Skin epidermis (tissue), 12 donors: ENCODE results near the gene TNN.

Experiments used
- H3K27ac ChIP-seq, 21 experiments: fragments of 200-600 bp; sonication (generic) in 11 of 21; one replicate each; pipeline ENCODE4 v1.5.0; 2020; ENCODE audit warnings: mild to moderate bottlenecking in 3 of 21, inconsistent platforms in 2 of 21, moderate library complexity in 2 of 21
- H3K4me3 ChIP-seq, 7 experiments: fragments of 200-600 bp; sonication (generic) in 2 of 7; one replicate each; pipeline ENCODE4 v1.5.0; 2020; ENCODE audit warnings: inconsistent platforms in 2 of 7, mild to moderate bottlenecking in 2 of 7, moderate library complexity in 1 of 7

TNN gene

GRCh38 chr1:175192111-175192629 lies 124.5 kb downstream of the TNN start:
- H3K4me3 ChIP-seq, result peak overlapping the region; percentile 44 to 74 (median 64)
- peak overlapping the region; percentile 55 to 94 (median 83) for H3K27ac ChIP-seq

DNA sequence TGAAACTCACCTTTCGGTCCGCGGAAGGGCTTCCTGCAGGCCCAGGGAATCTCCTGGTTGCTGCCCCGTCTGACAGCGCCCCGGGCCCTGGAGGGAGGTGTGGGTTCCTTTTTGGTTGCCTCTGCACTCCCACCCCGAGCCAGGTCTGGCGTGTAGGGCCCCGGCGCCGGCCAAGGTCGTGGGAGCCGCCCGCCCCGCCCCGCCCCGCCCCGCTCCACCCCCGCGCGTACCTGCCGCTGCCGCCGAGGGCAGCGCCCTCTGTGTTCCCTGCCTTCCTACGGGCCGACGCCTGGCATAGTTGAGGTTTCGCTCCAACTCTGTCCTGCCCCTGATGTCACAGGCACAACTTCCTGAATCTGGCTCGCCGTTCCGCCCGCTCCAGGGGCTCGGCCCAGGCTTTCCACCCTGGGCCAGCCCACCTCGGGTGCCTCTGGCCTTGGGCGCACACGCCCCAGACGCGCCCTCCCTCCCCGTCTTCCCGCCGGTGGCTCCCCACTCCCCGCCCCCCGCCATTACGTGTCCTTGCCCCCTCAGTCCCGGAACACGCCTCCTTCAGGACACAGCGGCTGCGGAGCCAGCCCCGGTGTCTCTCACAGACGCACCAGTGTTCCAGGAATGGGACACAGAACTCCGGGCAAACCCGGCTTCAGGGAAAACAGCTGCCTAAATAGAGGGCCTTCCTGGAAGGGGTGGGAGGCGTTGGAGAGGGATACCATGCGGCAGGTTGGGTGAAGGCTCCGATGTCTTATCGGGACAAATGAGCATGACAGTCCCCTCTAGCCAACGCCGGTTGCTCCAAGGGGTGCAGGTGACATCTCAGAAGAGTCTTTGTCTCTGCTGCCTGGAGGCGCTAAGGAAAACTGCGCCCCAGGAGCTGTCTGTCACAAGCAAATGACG lies 125.2 kb downstream of the TNN start, which contains the start of gene KIAA0040:
KIAA0040 (minus strand) TSS at position 147 of the 897 bp plus-strand sequence. CDS start 31,763 bp downstream, outside the sequence.
- peak within 1 kb of the TSS; percentile 44 to 74 (median 64) for H3K4me3 ChIP-seq
- H3K27ac ChIP-seq, result peak within 1 kb of the TSS; percentile 55 to 94 (median 83)

GRCh38 chr1:175193527-175193910 lies 125.9 kb downstream of the TNN start:
- H3K4me3 ChIP-seq, result peak overlapping the region in 2 of 7 experiments; percentile 64 to 74
- H3K27ac ChIP-seq, result peak overlapping the region in 19 of 21 experiments; percentile 3 to 94 (median 83)

DNA sequence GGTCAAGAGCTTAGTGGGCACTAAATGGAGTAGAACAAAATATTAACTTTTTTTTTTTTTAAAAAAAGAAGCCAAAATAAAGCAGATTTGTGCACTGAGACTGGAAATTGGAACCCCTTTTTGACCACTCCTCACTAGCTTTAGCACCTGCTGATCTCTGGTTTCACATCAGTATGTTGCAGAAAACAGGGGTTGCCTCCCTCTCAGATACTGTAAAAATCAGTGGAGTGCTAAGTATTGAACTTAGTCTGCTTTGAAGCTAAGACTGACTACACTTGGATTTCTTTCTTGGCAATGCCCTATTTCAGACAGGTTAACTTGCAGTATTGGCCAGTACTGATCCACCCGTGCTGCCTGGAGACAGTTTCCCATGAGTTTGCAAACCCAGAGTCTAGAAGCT lies 127.6 kb downstream of the TNN start:
- H3K4me3 ChIP-seq, result no peak overlapping the region
- peak overlapping the region in 2 of 21 experiments; percentile 13 to 94 for H3K27ac ChIP-seq

- peak overlapping the region in 1 of 21 experiments; percentile 34 for H3K27ac ChIP-seq
- no peak overlapping the region for H3K4me3 ChIP-seq
These were observed 128.2 kb downstream of the TNN start for GRCh38 chr1:175195798-175196197.

- Histone ChIP-seq H3K27ac (peak overlapping the region in 12 of 21 experiments; percentile 25 to 73 (median 54)), H3K4me3 (no peak overlapping the region)
These were observed 129.9 kb downstream of the TNN start for GRCh38 chr1:175197531-175197930.
